ENCODE results near the gene RAB36. TPM values are rescaled to one million over a fixed set of nuclear protein-coding genes. Genes with fewer than 3 reads are reported as not detected.

Gene RAB36
- polyA plus RNA-seq, 1 donor from 2014 or later = 3.2 TPM

- H3K4me2 ChIP-seq (ENCODE audit: low read length) = no peak overlapping the region
- H2AFZ ChIP-seq (ENCODE audit: low read depth, low read length) = no peak overlapping the region
- no peak overlapping the region for H3K4me3 ChIP-seq (ENCODE audit: low read length)
- H3K27me3 ChIP-seq (ENCODE audit: insufficient read depth, low read depth, low read length) = no peaks in the 10 kb centered on the region
- no peak overlapping the region for H3K9ac ChIP-seq (ENCODE audit: low read length)
- no peak for TF ChIP-seq SMC3 (conservative IDR thresholded peaks at IDR 0.05; ENCODE audit: poor library complexity)
- TF ChIP-seq MXI1 (conservative IDR thresholded peaks at IDR 0.05; ENCODE audit: poor library complexity, severe bottlenecking) = no peak
- no peak for TF ChIP-seq POLR2AphosphoS5 (IDR thresholded peaks at IDR 0.05)
- TF ChIP-seq RAD21 (conservative IDR thresholded peaks at IDR 0.05) = no peak
- TF ChIP-seq EP300 (conservative IDR thresholded peaks at IDR 0.05; ENCODE audit: poor library complexity, severe bottlenecking) = no peak
- TF ChIP-seq CTCF (IDR thresholded peaks at IDR 0.05; ENCODE audit: poor library complexity, severe bottlenecking) = no peak
- TF ChIP-seq EZH2 (IDR thresholded peaks at IDR 0.05; ENCODE audit: borderline replicate concordance, insufficient read depth, low read length, poor library complexity, severe bottlenecking) = no peak
- no peak for TF ChIP-seq REST (IDR thresholded peaks at IDR 0.05; ENCODE audit: borderline replicate concordance)
- TF ChIP-seq TAF1 (IDR thresholded peaks at IDR 0.05; ENCODE audit: low read depth) = no peak
- no peaks in the 10 kb centered on the region for H3F3A ChIP-seq (ENCODE audit: insufficient read depth, low read length, poor library complexity, severe bottlenecking)
- H3K9me3 ChIP-seq (ENCODE audit: low read length) = no peaks in the 10 kb centered on the region
- H3K36me3 ChIP-seq (ENCODE audit: insufficient read depth, low read length) = no peaks in the 10 kb centered on the region
- no peaks in the 10 kb centered on the region for H4K20me1 ChIP-seq (ENCODE audit: insufficient read depth)
- no peaks in the 10 kb centered on the region for H3K9me2 ChIP-seq (ENCODE audit: insufficient read depth, low read length)
- H3K27ac ChIP-seq (ENCODE audit: low read length) = no peak overlapping the region
- H3K79me2 ChIP-seq (replicated peaks; ENCODE audit: insufficient read depth, low read length) = peaks cover 35% of the 10 kb centered on the region
Observed at GRCh38 chr22:23204125-23204488, 58.8 kb downstream of the RAB36 start.

GRCh38 chr22:23204541-23205157 lies 59.4 kb downstream of the RAB36 start:
- H3F3A ChIP-seq (ENCODE audit: insufficient read depth, low read length, poor library complexity, severe bottlenecking) = no peaks in the 10 kb centered on the region
- H4K20me1 ChIP-seq (ENCODE audit: insufficient read depth) = no peaks in the 10 kb centered on the region
- H3K36me3 ChIP-seq (ENCODE audit: insufficient read depth, low read length) = no peaks in the 10 kb centered on the region
- no peaks in the 10 kb centered on the region for H3K9me3 ChIP-seq (ENCODE audit: low read length)
- H3K4me3 ChIP-seq (ENCODE audit: low read length) = no peak overlapping the region
- H2AFZ ChIP-seq (ENCODE audit: low read depth, low read length) = no peak overlapping the region
- H3K9me2 ChIP-seq (ENCODE audit: insufficient read depth, low read length) = no peaks in the 10 kb centered on the region
- H3K79me2 ChIP-seq (replicated peaks; ENCODE audit: insufficient read depth, low read length) = peaks cover 33% of the 10 kb centered on the region
- TF ChIP-seq REST (IDR thresholded peaks at IDR 0.05; ENCODE audit: borderline replicate concordance) (no peak), TAF1 (IDR thresholded peaks at IDR 0.05; ENCODE audit: low read depth) (no peak), SMC3 (conservative IDR thresholded peaks at IDR 0.05; ENCODE audit: poor library complexity) (no peak), RAD21 (conservative IDR thresholded peaks at IDR 0.05) (no peak), CTCF (IDR thresholded peaks at IDR 0.05; ENCODE audit: poor library complexity, severe bottlenecking) (no peak), EZH2 (IDR thresholded peaks at IDR 0.05; ENCODE audit: borderline replicate concordance, insufficient read depth, low read length, poor library complexity, severe bottlenecking) (no peak), MXI1 (conservative IDR thresholded peaks at IDR 0.05; ENCODE audit: poor library complexity, severe bottlenecking) (no peak), EP300 (conservative IDR thresholded peaks at IDR 0.05; ENCODE audit: poor library complexity, severe bottlenecking) (no peak), POLR2AphosphoS5 (IDR thresholded peaks at IDR 0.05) (no peak)
- H3K4me2 ChIP-seq (ENCODE audit: low read length) = no peak overlapping the region
- H3K9ac ChIP-seq (ENCODE audit: low read length) = no peak overlapping the region
- H3K27me3 ChIP-seq (ENCODE audit: insufficient read depth, low read depth, low read length) = no peaks in the 10 kb centered on the region
- H3K27ac ChIP-seq (ENCODE audit: low read length) = no peak overlapping the region

All from neural cell (in vitro differentiated cells).